Jurkat, Clone E6-1 (cell line): ENCODE data around the gene ELOVL5.

Source experiments
- DNase-seq: peaks from one replicate; pipeline ENCODE4 v3.0.0-alpha.2; 2011; ENCODE audit warnings: low read depth, low spot score
- H3K4me3 ChIP-seq: 2 replicates; pipeline ENCODE4 v1.5.1; 2011; ENCODE audit warnings: mild to moderate bottlenecking, low read length, control low read depth, moderate library complexity

The ELOVL5 gene

GRCh38 chr6:53258076-53258773, 90.5 kb downstream of the ELOVL5 start:
- no peak for DNase-seq
- no peak overlapping the region for H3K4me3 ChIP-seq

- H3K4me3 ChIP-seq: no peak overlapping the region
- no peak for DNase-seq
These were observed 91.2 kb downstream of the ELOVL5 start for GRCh38 chr6:53257533-53257932.

GRCh38 chr6:53257001-53257400, 91.7 kb downstream of the ELOVL5 start:
- no peak overlapping the region for H3K4me3 ChIP-seq
- no peak for DNase-seq

- no peak overlapping the region for H3K4me3 ChIP-seq
- no peak for DNase-seq
These were observed 96.5 kb downstream of the ELOVL5 start for GRCh38 chr6:53252177-53252692.

- no peak overlapping the region for H3K4me3 ChIP-seq
- no peak for DNase-seq
These were observed 97.6 kb downstream of the ELOVL5 start for GRCh38 chr6:53251033-53251672.

GRCh38 chr6:53250176-53251032, 98.3 kb downstream of the ELOVL5 start:
- DNase-seq: no peak
- no peak overlapping the region for H3K4me3 ChIP-seq

GRCh38 chr6:53246924-53247323, 101.8 kb downstream of the ELOVL5 start:
- DNase-seq: no peak
- no peak overlapping the region for H3K4me3 ChIP-seq

- DNase-seq: no peak
- H3K4me3 ChIP-seq: no peak overlapping the region
These were observed 103.8 kb downstream of the ELOVL5 start for GRCh38 chr6:53244958-53245357.

- no peak for DNase-seq
- no peak overlapping the region for H3K4me3 ChIP-seq
These were observed 104.3 kb downstream of the ELOVL5 start for GRCh38 chr6:53244399-53244931.

- no peak overlapping the region for H3K4me3 ChIP-seq
- DNase-seq: no peak
These were observed 106.8 kb downstream of the ELOVL5 start for GRCh38 chr6:53241938-53242337.

GRCh38 chr6:53240761-53241160, 108.0 kb downstream of the ELOVL5 start:
- no peak overlapping the region for H3K4me3 ChIP-seq
- DNase-seq: no peak

- no peak overlapping the region for H3K4me3 ChIP-seq
- no peak for DNase-seq
These were observed 108.6 kb downstream of the ELOVL5 start for GRCh38 chr6:53240139-53240538.

GRCh38 chr6:53239526-53239925, 109.2 kb downstream of the ELOVL5 start:
- H3K4me3 ChIP-seq: no peak overlapping the region
- DNase-seq: no peak

- H3K4me3 ChIP-seq: no peak overlapping the region
- no peak for DNase-seq
These were observed 110.4 kb downstream of the ELOVL5 start for GRCh38 chr6:53238311-53238710.

- H3K4me3 ChIP-seq: no peak overlapping the region
- DNase-seq: no peak
These were observed 112.5 kb downstream of the ELOVL5 start for GRCh38 chr6:53236241-53236640.

- no peak overlapping the region for H3K4me3 ChIP-seq
- DNase-seq: no peak
These were observed 113.2 kb downstream of the ELOVL5 start for GRCh38 chr6:53235508-53235907.

GRCh38 chr6:53233309-53233708, 115.4 kb downstream of the ELOVL5 start:
- no peak for DNase-seq
- no peak overlapping the region for H3K4me3 ChIP-seq

GRCh38 chr6:53230775-53231467, 117.8 kb downstream of the ELOVL5 start:
- no peak for DNase-seq
- no peak overlapping the region for H3K4me3 ChIP-seq

- H3K4me3 ChIP-seq: no peak overlapping the region
- DNase-seq: no peak
These were observed 120.9 kb downstream of the ELOVL5 start for GRCh38 chr6:53227847-53228246.
